ENCODE measurements around the gene SDR42E2.
A peak's percentile ranks its signal among the peaks of the same experiment; 100 is the strongest.

SDR42E2 gene

GRCh38 chr16:22206013-22206841, 43.9 kb downstream of the SDR42E2 start, which contains the start of gene EEF2K:
Gene EEF2K, plus strand, starts transcription at chr16:22206278. Its CDS starts 19,452 bp downstream, at chr16:22225730.
- H3K4me3 ChIP-seq (ENCODE audit: low read depth, low read length), result peak within 1 kb of the TSS; percentile 66
- TF ChIP-seq CTCF (IDR thresholded peaks at IDR 0.05; ENCODE audit: control insufficient read depth, extremely low read depth, insufficient read depth), result peak; percentile 92
- DNase-seq (ENCODE audit: low read depth), result peak; percentile 92

DNA sequence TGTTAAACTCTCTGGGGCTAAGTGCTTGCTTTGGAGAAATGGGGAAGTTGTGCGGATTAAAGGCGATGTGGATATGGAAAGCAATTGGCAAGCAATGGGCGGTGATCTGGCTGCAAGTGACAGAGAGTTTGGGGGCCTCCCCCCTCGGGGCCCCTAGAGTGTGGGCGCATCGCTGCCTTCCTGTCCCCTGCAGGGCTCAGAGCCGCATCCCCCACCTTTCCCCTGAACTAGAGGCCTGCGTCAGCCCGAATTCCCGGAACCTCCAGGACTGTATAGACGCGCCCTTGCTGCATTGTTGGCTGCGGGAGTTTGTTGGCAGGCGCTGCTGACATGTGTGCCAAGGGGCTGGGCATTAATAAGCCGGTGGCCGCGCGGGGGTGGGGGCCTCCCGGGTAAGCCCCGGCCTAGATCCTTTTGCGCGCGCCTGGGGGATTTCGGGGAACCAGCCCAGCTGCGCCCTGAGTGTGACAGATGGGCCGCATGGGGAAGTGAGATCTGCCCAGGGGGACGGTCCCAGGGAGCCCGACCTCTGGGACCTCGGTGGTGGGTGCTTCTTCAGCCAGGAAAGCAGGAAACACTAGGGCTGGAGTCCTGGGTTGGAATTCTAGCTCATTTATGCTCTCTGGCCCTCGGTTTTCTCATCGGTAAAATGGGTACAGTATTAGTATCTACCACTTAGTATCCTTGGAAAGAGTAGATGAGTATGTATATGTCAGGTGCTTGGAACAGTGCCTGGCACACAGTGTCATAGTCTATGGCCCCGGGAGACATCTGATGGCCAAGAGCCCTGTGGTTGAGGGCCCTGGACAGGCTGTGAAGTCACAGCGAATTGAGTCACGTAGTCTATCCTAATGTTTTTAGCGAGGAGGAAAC, 44.8 kb downstream of the SDR42E2 start:
- DNase-seq (ENCODE audit: low read depth), result peak; percentile 39
- H3K4me3 ChIP-seq (ENCODE audit: low read depth, low read length), result peak overlapping the region; percentile 66
- no peak for TF ChIP-seq CTCF (IDR thresholded peaks at IDR 0.05; ENCODE audit: control insufficient read depth, extremely low read depth, insufficient read depth)

DNA sequence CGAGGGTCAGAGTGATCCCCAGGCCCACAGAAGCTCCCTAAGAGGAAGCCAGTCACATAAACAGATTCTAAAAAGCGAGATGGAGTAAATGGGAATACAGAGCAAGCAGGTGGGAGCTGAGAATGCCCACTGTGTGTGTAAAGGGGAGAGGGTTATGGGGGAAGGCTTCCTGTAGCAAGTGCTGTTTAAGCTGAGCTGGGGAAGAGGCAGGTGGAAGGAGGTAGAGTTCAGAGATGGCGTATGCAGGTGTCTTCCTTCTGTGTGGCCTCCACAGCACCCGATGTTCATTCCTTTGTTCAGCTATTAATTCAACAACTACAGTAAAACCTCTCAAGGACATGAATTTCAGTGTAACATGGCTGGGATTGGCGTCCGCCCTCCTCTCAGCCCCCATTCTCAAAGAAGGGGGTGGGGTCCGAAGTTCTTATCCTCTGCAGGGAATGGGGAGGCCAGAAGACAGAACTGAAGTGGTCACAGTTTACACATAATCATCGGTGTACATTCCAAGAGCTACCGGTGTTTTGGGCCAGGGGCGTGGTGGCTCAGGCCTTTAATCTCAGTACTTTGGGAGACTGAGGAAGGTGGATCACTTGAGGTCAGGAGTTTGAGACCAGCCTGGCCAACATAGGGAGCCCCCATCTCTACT, 45.5 kb downstream of the SDR42E2 start:
- DNase-seq (ENCODE audit: low read depth), result no peak
- no peak for TF ChIP-seq CTCF (IDR thresholded peaks at IDR 0.05; ENCODE audit: control insufficient read depth, extremely low read depth, insufficient read depth)

GRCh38 chr16:22210285-22210684, 48.0 kb downstream of the SDR42E2 start:
- H3K4me3 ChIP-seq (ENCODE audit: low read depth, low read length), result no peak overlapping the region
- TF ChIP-seq CTCF (IDR thresholded peaks at IDR 0.05; ENCODE audit: control insufficient read depth, extremely low read depth, insufficient read depth), result no peak
- no peak for DNase-seq (ENCODE audit: low read depth)

More for the DNA sequence above, 45.5 kb downstream of the SDR42E2 start:
- H3K4me3 ChIP-seq (ENCODE audit: low read depth, low read length), result peak overlapping the region; percentile 66

DNA sequence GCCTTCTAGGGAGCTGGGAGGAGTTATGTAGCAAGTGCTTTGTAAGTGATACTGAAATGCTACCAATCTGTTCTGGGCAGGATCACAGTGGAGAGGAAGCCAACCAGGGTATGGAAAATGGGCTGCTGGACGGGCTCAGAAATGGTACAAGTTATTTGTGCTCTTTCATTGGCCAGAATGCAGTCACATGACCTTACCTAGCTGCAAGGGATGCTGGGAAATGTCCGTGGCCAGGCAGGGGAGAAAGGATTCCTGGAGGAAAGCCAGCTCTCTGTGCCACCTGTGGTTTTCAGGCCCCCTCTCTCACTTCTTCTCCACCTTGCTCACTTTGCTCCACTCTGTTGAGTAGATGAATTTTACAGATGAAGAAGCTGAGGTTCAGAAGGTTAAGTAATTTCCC, 48.5 kb downstream of the SDR42E2 start:
- H3K4me3 ChIP-seq (ENCODE audit: low read depth, low read length), result no peak overlapping the region
- TF ChIP-seq CTCF (IDR thresholded peaks at IDR 0.05; ENCODE audit: control insufficient read depth, extremely low read depth, insufficient read depth), result no peak
- no peak for DNase-seq (ENCODE audit: low read depth)

DNA sequence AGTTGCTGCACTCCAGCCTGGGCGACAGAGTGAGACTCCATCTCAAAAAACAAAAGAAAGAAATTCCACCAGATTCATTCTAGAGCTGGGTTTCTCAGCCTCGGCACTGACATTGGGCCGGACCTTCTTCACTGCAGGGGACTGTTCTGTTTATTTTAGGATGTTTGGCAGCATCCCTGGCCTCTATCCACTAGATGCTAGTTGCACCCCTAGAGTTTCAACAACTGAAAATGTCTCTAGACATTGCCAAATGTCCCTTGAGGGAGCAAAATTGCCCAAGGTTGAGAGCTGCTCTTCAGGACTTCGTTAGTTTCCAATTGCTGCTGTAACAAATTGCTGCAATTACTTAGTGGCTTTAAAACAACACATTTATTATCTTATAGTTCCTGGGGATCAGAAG, 50.9 kb downstream of the SDR42E2 start:
- TF ChIP-seq CTCF (IDR thresholded peaks at IDR 0.05; ENCODE audit: control insufficient read depth, extremely low read depth, insufficient read depth), result no peak
- DNase-seq (ENCODE audit: low read depth), result no peak
- no peak overlapping the region for H3K4me3 ChIP-seq (ENCODE audit: low read depth, low read length)

Data from LNCaP clone FGC (cell line).